Hepatocyte (in vitro differentiated cells): ENCODE results near the gene DHX57. TPM values are rescaled to one million over a fixed set of nuclear protein-coding genes. Genes with fewer than 3 reads are reported as not detected.

Experiments used
- DNase-seq: peaks from one replicate; pipeline ENCODE4 v3.0.0-alpha.2; 2016; ENCODE audit warnings: low spot score
- H2AFZ ChIP-seq: fragments of 200-600 bp; sonication (generic); 2 replicates; pipeline ENCODE4 v1.6.0; 2016; ENCODE audit warnings: antibody characterized with exemption, mild to moderate bottlenecking
- H3K27ac ChIP-seq: fragments of 200-600 bp; sonication (generic); 2 replicates; pipeline ENCODE4 v1.5.1; 2016; ENCODE audit warnings: mild to moderate bottlenecking
- H3K27me3 ChIP-seq: fragments of 200-600 bp; sonication (generic); 2 replicates; pipeline ENCODE4 v1.6.1; 2016
- H3K36me3 ChIP-seq: fragments of 200-600 bp; sonication (generic); replicated peaks from 2 replicates; pipeline ENCODE4 v1.5.1; 2016; ENCODE audit warnings: low read depth; ENCODE audit not compliant: insufficient read depth
- H3K4me1 ChIP-seq: fragments of 200-600 bp; sonication (generic); 2 replicates; pipeline ENCODE4 v1.5.1; 2016; ENCODE audit warnings: mild to moderate bottlenecking, moderate library complexity; ENCODE audit not compliant: insufficient read depth
- H3K4me2 ChIP-seq: fragments of 200-600 bp; sonication (generic); 2 replicates; pipeline ENCODE4 v1.6.0; 2016
- H3K4me3 ChIP-seq: fragments of 200-600 bp; sonication (generic); 2 replicates; pipeline ENCODE4 v1.5.1; 2016; ENCODE audit warnings: mild to moderate bottlenecking
- H3K79me2 ChIP-seq: fragments of 200-600 bp; sonication (generic); 2 replicates; pipeline ENCODE4 v1.6.0; 2017; ENCODE audit warnings: mild to moderate bottlenecking
- H3K9me2 ChIP-seq: fragments of 200-600 bp; sonication (generic); replicated peaks from 2 replicates; pipeline ENCODE4 v1.6.0; 2017; ENCODE audit warnings: mild to moderate bottlenecking; ENCODE audit not compliant: insufficient read depth
- H3K9me3 ChIP-seq: fragments of 200-600 bp; sonication (generic); 2 replicates; pipeline ENCODE4 v1.5.1; 2016; ENCODE audit warnings: low read depth, mild to moderate bottlenecking
- H4K20me1 ChIP-seq: fragments of 200-600 bp; sonication (generic); 2 replicates; pipeline ENCODE4 v1.6.0; 2016; ENCODE audit warnings: mild to moderate bottlenecking; ENCODE audit not compliant: insufficient read depth, poor library complexity, severe bottlenecking
- CTCF ChIP-seq: fragments of 200-600 bp; sonication (generic); IDR thresholded peaks from 2 replicates; pipeline ENCODE4 v1.5.1; 2016; ENCODE audit warnings: antibody characterized with exemption, mild to moderate bottlenecking; ENCODE audit not compliant: poor library complexity
- EZH2 ChIP-seq: fragments of 200-600 bp; sonication (generic); IDR thresholded peaks from 2 replicates; pipeline ENCODE4 v1.6.1; 2016; ENCODE audit warnings: antibody characterized with exemption, mild to moderate bottlenecking, borderline replicate concordance
- EZH2phosphoT487 ChIP-seq: fragments of 200-600 bp; sonication (generic); IDR thresholded peaks from one replicate; pipeline ENCODE4 v1.6.1; 2018; ENCODE audit warnings: antibody characterized with exemption, mild to moderate bottlenecking, low read depth, moderate library complexity; ENCODE audit not compliant: unreplicated experiment, severe bottlenecking
- WGBS: methylation state at CpG from one replicate; pipeline ENCODE4 v1.1.6; 2016; ENCODE audit warnings: low lambda C conversion rate; ENCODE audit errors: missing lambda C conversion rate; 5-methylcytosine and 5-hydroxymethylcytosine counted together
- polyA plus RNA-seq: library from polyadenylated mRNA; unstranded; fragments of >200 nt; fragmentation: Nextera tagmentation; extraction: Ambion mirVana; gene quantifications from 2 replicates; pipeline ENCODE4 v1.2.1, GENCODE V29; 2016
- total RNA-seq: library from RNA; depleted of rRNA; stranded (reverse); fragments of >200 nt; gene quantifications from 2 replicates; pipeline ENCODE4 v1.2.3, GENCODE V29; 2014

The DHX57 gene
- total and polyA plus RNA-seq, 2 experiments from 2014 or later: 7.0 to 19.4 TPM

- Histone ChIP-seq H3K27me3 (no peaks in the 10 kb centered on the region), H3K9me3 (no peaks in the 10 kb centered on the region), H3K9me2 (no peaks in the 10 kb centered on the region), H3K4me3 (no peak overlapping the region), H3K4me1 (peaks cover 13% of the 10 kb centered on the region), H3K4me2 (no peak overlapping the region), H3K79me2 (no peaks in the 10 kb centered on the region), H4K20me1 (no peaks in the 10 kb centered on the region), H3K27ac (peak overlapping the region; percentile 27), H3K36me3 (no peaks in the 10 kb centered on the region), H2AFZ (no peak overlapping the region)
- no peak for TF ChIP-seq EZH2phosphoT487
- no peak for TF ChIP-seq CTCF
- TF ChIP-seq EZH2: no peak
- WGBS: 75% methylated on average over 14 of the region's 14 CpGs
- no peak for DNase-seq
These were observed 86.0 kb downstream of the DHX57 start for GRCh38 chr2:38789691-38790090.

GRCh38 chr2:38788306-38788705 is 87.4 kb downstream of the DHX57 start:
- H2AFZ ChIP-seq: no peak overlapping the region
- no peaks in the 10 kb centered on the region for H3K36me3 ChIP-seq
- no peak overlapping the region for H3K4me3 ChIP-seq
- no peaks in the 10 kb centered on the region for H3K79me2 ChIP-seq
- 93% methylated on average over 6 of the region's 6 CpGs for WGBS
- H3K27ac ChIP-seq: no peak overlapping the region
- H3K27me3 ChIP-seq: no peaks in the 10 kb centered on the region
- no peaks in the 10 kb centered on the region for H3K9me2 ChIP-seq
- peaks cover 7% of the 10 kb centered on the region for H3K4me1 ChIP-seq
- H3K4me2 ChIP-seq: no peak overlapping the region
- TF ChIP-seq EZH2: no peak
- TF ChIP-seq CTCF: no peak
- TF ChIP-seq EZH2phosphoT487: no peak
- H4K20me1 ChIP-seq: no peaks in the 10 kb centered on the region
- no peaks in the 10 kb centered on the region for H3K9me3 ChIP-seq
- no peak for DNase-seq

GRCh38 chr2:38783586-38783985 is 92.1 kb downstream of the DHX57 start:
- Histone ChIP-seq H3K79me2 (peaks cover 7% of the 10 kb centered on the region), H3K4me3 (no peak overlapping the region), H3K9me3 (no peaks in the 10 kb centered on the region), H2AFZ (no peak overlapping the region), H3K9me2 (no peaks in the 10 kb centered on the region), H4K20me1 (no peaks in the 10 kb centered on the region), H3K27me3 (no peaks in the 10 kb centered on the region), H3K4me1 (peaks cover 6% of the 10 kb centered on the region), H3K4me2 (no peak overlapping the region), H3K27ac (peak overlapping the region; percentile 24), H3K36me3 (no peaks in the 10 kb centered on the region)
- TF ChIP-seq EZH2: no peak
- no peak for TF ChIP-seq EZH2phosphoT487
- no peak for TF ChIP-seq CTCF
- no peak for DNase-seq

- no peak for DNase-seq
- H3K4me2 ChIP-seq: peak overlapping the region; percentile 75
- TF ChIP-seq CTCF (no peak), EZH2 (no peak), EZH2phosphoT487 (no peak)
- H3K79me2 ChIP-seq: peaks cover 7% of the 10 kb centered on the region
- no peaks in the 10 kb centered on the region for H4K20me1 ChIP-seq
- H3K27ac ChIP-seq: peak overlapping the region; percentile 65
- H3K9me2 ChIP-seq: no peaks in the 10 kb centered on the region
- H3K36me3 ChIP-seq: no peaks in the 10 kb centered on the region
- peaks cover 6% of the 10 kb centered on the region for H3K4me1 ChIP-seq
- no peaks in the 10 kb centered on the region for H3K9me3 ChIP-seq
- 31% methylated on average over 8 of the region's 8 CpGs for WGBS
- peak overlapping the region; percentile 63 for H3K4me3 ChIP-seq
- no peaks in the 10 kb centered on the region for H3K27me3 ChIP-seq
- peak overlapping the region; percentile 87 for H2AFZ ChIP-seq
These were observed 97.0 kb downstream of the DHX57 start for GRCh38 chr2:38778687-38779082.
